SH-SY5Y (cell line): ENCODE measurements around the gene TMUB2.

Source experiments
- GATA2 ChIP-seq: IDR thresholded peaks from 2 replicates; pipeline ENCODE4 v1.6.1; 2011; ENCODE audit warnings: mild to moderate bottlenecking, low read depth, low read length
- GATA3 ChIP-seq: IDR thresholded peaks from 2 replicates; pipeline ENCODE4 v1.6.1; 2011; ENCODE audit warnings: low read depth, mild to moderate bottlenecking, low read length, moderate library complexity

DNA sequence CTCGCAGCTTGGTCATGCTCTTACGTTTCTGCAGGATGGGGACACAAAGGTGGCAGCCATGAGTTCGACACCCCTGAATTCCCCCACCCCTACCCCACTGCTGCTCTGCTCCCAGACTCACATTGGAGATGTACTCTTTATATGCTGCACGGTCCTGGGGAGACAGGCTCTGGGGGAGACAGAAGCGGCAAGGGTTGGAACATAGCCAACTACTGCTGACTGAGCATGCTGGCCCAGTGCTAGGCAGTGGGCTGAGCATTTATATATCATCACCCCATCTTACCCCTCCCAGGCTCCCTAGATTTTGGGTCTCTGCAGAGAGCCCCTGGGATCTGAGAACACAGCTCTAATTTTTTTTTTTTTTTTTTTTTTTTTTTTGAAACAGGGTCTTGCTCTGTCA is 21.0 kb downstream of the TMUB2 start:
- TF ChIP-seq GATA2 (no peak), GATA3 (no peak)
